ENCODE measurements around the gene MTFR2.

- no peak for TF ChIP-seq CTCF (optimal IDR thresholded peaks at IDR 0.05 in 1 of 3, IDR thresholded peaks at IDR 0.05 in 1 of 3, conservative IDR thresholded peaks at IDR 0.05 in 1 of 3; ENCODE audit: extremely low read depth in 1 of 3, insufficient read depth in 2 of 3, low read length in 3 of 3)
- no peak for TF ChIP-seq EZH2 (IDR thresholded peaks at IDR 0.05; ENCODE audit: low read length)
Observed at GRCh38 chr6:136265101-136265500, 15.0 kb upstream of the MTFR2 start.

Data from keratinocyte (primary cell).